Parathyroid adenoma (tissue), 2 donors: ENCODE data around the gene MYO18B.

Experiments used
- H2AFZ ChIP-seq: fragments of 300-600 bp; sonication (generic); one replicate; pipeline ENCODE4 v1.7.0; 2017; ENCODE audit warnings: antibody characterized with exemption, mild to moderate bottlenecking
- H3K27ac ChIP-seq: fragments of 300-600 bp; sonication (generic); one replicate; pipeline ENCODE4 v1.7.0; 2017
- H3K27me3 ChIP-seq: fragments of 300-600 bp; sonication (generic); one replicate; pipeline ENCODE4 v1.7.0; 2017; ENCODE audit warnings: low read length; ENCODE audit not compliant: control insufficient read depth, insufficient read depth
- H3K36me3 ChIP-seq: fragments of 300-600 bp; sonication (generic); one replicate; pipeline ENCODE4 v1.7.0; 2017; ENCODE audit warnings: low read length; ENCODE audit not compliant: control insufficient read depth, insufficient read depth
- H3K4me1 ChIP-seq: fragments of 300-600 bp; sonication (generic); one replicate; pipeline ENCODE4 v1.7.0; 2017; ENCODE audit warnings: control low read depth
- H3K4me2 ChIP-seq: fragments of 300-600 bp; sonication (generic); one replicate; pipeline ENCODE4 v1.7.0; 2017; ENCODE audit warnings: low read length
- H3K4me3 ChIP-seq: fragments of 300-600 bp; sonication (generic); one replicate; pipeline ENCODE4 v1.7.0; 2017; ENCODE audit warnings: low read depth, low read length
- H3K79me2 ChIP-seq: fragments of 300-600 bp; sonication (generic); one replicate; pipeline ENCODE4 v1.7.0; 2017; ENCODE audit warnings: control low read depth
- H3K9ac ChIP-seq: fragments of 300-600 bp; sonication (generic); one replicate; pipeline ENCODE4 v1.7.0; 2017; ENCODE audit warnings: mild to moderate bottlenecking
- H3K9me3 ChIP-seq: fragments of 300-600 bp; sonication (generic); one replicate; pipeline ENCODE4 v1.7.0; 2017; ENCODE audit warnings: low read length; ENCODE audit not compliant: control insufficient read depth
- TF ChIP-seq, protein P1 (sequence below): fragments of 300-600 bp; sonication (generic); IDR thresholded peaks from one replicate; pipeline ENCODE4 v1.7.0; 2017; ENCODE audit warnings: antibody characterized with exemption, mild to moderate bottlenecking
- donor health status: primary hyperparathyroidism.

The MYO18B gene

DNA sequence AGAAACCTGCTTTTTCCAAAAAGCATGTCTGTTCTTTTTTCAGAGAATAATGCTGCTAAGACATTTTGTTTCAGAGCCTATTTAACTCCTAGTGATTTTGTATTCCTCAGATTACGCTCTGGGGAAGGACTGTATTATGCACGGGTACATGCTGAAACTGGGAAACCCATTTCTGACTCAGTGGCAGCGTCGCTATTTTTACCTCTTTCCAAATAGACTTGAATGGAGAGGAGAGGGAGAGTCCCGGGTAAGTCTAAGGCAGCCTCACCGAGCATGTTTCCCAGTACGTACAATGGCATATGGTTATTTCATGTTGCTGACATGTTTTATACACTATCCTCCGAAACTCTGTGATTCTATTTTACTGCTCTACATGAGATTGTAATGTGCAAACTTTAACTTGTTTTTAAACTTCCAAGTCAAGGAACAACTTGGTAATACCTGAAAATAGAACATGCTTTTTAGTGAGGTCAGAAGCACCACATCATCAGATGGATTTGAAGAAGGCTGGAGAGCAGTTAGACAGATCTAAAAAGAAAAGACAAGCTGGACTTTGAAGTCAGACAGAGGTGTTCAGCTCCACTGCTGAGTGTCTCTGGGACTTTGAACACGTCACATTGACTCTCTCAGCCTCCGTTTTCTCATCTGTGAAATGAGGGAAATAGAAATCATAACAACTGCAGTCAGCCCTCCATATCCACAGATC lies 23.7 kb upstream of the MYO18B start:
- Histone ChIP-seq H2AFZ (no peak overlapping the region), H3K79me2 (no peaks in the 10 kb centered on the region), H3K36me3 (no peaks in the 10 kb centered on the region), H3K4me1 (no peaks in the 10 kb centered on the region), H3K4me2 (no peak overlapping the region), H3K4me3 (no peak overlapping the region), H3K9ac (no peak overlapping the region), H3K27me3 (no peaks in the 10 kb centered on the region), H3K9me3 (no peaks in the 10 kb centered on the region), H3K27ac (no peak overlapping the region)
- TF ChIP-seq, protein P1, sequence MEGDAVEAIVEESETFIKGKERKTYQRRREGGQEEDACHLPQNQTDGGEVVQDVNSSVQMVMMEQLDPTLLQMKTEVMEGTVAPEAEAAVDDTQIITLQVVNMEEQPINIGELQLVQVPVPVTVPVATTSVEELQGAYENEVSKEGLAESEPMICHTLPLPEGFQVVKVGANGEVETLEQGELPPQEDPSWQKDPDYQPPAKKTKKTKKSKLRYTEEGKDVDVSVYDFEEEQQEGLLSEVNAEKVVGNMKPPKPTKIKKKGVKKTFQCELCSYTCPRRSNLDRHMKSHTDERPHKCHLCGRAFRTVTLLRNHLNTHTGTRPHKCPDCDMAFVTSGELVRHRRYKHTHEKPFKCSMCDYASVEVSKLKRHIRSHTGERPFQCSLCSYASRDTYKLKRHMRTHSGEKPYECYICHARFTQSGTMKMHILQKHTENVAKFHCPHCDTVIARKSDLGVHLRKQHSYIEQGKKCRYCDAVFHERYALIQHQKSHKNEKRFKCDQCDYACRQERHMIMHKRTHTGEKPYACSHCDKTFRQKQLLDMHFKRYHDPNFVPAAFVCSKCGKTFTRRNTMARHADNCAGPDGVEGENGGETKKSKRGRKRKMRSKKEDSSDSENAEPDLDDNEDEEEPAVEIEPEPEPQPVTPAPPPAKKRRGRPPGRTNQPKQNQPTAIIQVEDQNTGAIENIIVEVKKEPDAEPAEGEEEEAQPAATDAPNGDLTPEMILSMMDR = no peak

DNA sequence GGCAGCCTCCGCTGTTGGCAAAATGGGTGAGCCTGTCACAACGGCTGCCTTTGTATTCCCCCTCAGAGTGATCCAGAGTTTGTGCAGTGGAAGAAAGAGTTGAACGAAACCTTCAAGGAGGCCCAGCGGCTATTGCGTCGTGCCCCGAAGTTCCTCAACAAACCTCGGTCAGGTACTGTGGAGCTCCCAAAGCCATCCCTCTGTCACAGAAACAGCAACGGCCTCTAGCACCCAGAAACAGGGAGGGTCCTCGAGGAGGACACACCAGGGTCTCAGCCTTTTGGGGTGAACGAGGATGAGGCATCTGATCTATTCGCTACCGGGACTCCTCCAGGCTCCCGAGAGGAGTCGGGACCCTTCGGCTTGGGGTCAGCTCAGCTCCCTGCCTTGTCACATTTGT lies 19.8 kb upstream of the MYO18B start:
- Histone ChIP-seq H3K27me3 (no peaks in the 10 kb centered on the region), H3K4me1 (no peaks in the 10 kb centered on the region), H3K36me3 (no peaks in the 10 kb centered on the region), H3K27ac (no peak overlapping the region), H3K79me2 (no peaks in the 10 kb centered on the region), H2AFZ (no peak overlapping the region), H3K9me3 (no peaks in the 10 kb centered on the region), H3K4me3 (no peak overlapping the region), H3K4me2 (no peak overlapping the region), H3K9ac (no peak overlapping the region)
- TF ChIP-seq, protein P1 = no peak

DNA sequence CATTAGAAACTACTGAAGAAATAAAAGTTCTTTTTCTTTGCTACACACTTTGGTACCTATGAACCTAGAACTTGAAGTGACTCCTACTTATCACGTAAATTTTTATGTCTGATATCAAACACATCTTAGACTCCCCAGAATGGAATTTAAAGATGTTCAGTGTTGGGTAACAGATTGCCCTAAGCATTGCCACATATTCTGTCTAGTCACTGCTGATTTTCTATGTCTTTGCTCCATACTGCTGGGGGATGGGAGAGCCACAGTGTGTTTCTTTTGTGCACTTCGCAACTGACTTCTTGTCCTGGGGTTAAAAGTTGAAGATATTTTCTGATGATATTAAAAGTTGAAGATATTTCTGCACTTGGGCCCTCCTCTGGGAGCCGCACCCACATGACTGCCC lies 19.4 kb upstream of the MYO18B start:
- no peaks in the 10 kb centered on the region for H3K9me3 ChIP-seq
- H3K4me3 ChIP-seq = no peak overlapping the region
- no peak overlapping the region for H3K4me2 ChIP-seq
- H3K9ac ChIP-seq = no peak overlapping the region
- H3K36me3 ChIP-seq = no peaks in the 10 kb centered on the region
- TF ChIP-seq, protein P1 = no peak
- H3K27me3 ChIP-seq = no peaks in the 10 kb centered on the region
- no peaks in the 10 kb centered on the region for H3K4me1 ChIP-seq
- no peaks in the 10 kb centered on the region for H3K79me2 ChIP-seq
- H3K27ac ChIP-seq = no peak overlapping the region
- H2AFZ ChIP-seq = no peak overlapping the region

GRCh38 chr22:25726241-25726640 lies 15.7 kb upstream of the MYO18B start:
- H3K27me3 ChIP-seq = no peaks in the 10 kb centered on the region
- H3K4me2 ChIP-seq = no peak overlapping the region
- TF ChIP-seq, protein P1 = no peak
- no peaks in the 10 kb centered on the region for H3K4me1 ChIP-seq
- H3K4me3 ChIP-seq = no peak overlapping the region
- H2AFZ ChIP-seq = no peak overlapping the region
- H3K79me2 ChIP-seq = no peaks in the 10 kb centered on the region
- H3K36me3 ChIP-seq = no peaks in the 10 kb centered on the region
- H3K27ac ChIP-seq = no peak overlapping the region
- no peaks in the 10 kb centered on the region for H3K9me3 ChIP-seq
- H3K9ac ChIP-seq = no peak overlapping the region

GRCh38 chr22:25728071-25728470 lies 13.9 kb upstream of the MYO18B start:
- Histone ChIP-seq H3K4me1 (no peaks in the 10 kb centered on the region), H3K79me2 (no peaks in the 10 kb centered on the region), H3K9me3 (no peaks in the 10 kb centered on the region), H3K27me3 (no peaks in the 10 kb centered on the region), H2AFZ (no peak overlapping the region), H3K9ac (no peak overlapping the region), H3K4me3 (no peak overlapping the region), H3K27ac (no peak overlapping the region), H3K36me3 (no peaks in the 10 kb centered on the region), H3K4me2 (no peak overlapping the region)
- TF ChIP-seq, protein P1 = no peak
